Skin of body (tissue), 2 donors: Measurements from ENCODE around the gene OPCML. TPM values are rescaled to one million over a fixed set of nuclear protein-coding genes. Genes with fewer than 3 reads are reported as not detected.
A peak's percentile ranks its signal among the peaks of the same experiment; 100 is the strongest.

Source experiments
- DNase-seq: peaks from one replicate; lab custom pipeline; 2025; lab: John Stamatoyannopoulos, UW
- total RNA-seq: library from RNA; depleted of rRNA; stranded (reverse); fragments of >200 nt; gene quantifications from one replicate; pipeline ENCODE4 v1.2.3, GENCODE V29; 2014

Gene OPCML
- total RNA-seq, 1 donor from 2014 or later: 0.49 TPM

DNA sequence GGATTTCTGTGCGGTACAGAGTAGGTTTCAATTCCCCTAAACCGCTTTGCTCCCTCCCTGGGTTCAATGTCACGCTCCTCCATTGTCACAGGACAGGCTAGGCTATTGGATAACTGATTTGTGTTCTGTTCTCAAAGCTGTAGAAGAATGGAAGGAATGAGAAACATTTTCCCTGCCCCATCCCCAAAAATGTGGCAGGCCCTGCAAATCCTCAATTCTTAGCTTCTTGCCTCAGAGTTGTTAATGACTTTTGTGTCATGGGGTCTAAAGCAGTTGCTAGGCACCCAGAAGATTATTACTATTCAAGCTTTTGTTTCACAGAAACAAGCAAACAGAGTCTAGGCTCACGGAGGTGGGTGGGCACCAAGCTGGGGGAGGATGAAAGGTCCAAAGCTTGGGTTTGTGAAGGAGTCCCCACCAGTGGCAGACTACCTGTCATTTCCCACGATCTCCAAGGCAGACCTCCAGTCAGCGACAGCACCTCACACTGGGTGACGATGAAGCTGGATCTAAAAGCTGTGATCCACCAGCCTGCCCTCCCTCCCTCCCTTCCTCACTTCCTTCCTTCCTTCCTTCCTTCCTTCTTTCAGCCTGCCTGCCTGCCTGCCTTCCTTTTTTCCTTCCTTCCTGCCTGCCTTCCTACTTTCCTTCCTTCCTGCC lies 1080.2 kb downstream of the OPCML start:
- no peak for DNase-seq

DNA sequence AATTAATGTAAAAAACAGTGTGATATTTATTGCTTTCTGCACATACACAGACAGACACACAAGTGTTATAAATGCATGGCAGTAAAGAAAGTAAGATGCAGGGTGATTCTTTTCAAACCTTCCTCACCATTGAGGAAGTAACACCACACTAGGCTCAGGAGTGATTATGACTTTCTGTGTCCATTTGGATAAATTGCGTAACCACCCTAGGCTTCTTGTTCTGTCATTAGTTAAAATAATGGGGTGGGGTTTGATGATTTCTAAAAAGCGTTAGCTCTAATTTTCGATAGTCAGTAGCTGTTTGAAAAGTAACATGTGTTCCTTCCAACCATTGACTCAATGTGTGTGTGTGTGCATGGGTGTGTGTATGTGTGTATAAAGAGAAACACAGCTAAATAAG lies 1081.7 kb downstream of the OPCML start:
- no peak for DNase-seq

DNA sequence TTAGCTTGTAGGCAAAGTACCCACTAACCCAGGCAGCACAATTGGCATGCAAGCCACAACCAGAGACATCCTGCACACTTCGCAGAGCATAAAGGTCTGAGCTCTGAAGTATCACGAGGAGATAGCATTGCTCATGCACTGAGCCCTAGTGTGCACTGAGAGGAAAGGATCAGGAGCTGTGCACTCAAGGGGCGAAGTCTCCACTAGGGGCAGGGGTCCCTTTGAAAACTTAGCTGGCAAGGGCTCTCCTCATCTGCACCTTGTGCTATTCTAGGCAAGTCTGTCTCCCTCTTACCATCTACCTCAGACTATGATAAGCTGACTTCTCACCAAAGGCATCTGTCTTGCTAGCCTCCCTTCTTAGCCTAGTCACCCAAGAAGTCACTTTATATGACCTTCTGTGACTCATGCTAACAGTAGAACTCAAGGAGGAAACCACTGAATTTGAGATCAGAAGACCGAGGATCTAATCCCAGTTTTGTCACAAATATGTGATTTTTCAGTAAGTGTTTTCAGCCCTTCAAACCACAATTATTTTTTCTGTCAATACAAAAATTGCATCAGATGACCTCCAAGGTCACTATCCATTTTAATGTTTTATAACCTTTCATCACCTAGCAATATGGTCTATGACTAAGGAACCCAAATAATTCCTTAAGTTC lies 1083.8 kb downstream of the OPCML start:
- DNase-seq: no peak

DNA sequence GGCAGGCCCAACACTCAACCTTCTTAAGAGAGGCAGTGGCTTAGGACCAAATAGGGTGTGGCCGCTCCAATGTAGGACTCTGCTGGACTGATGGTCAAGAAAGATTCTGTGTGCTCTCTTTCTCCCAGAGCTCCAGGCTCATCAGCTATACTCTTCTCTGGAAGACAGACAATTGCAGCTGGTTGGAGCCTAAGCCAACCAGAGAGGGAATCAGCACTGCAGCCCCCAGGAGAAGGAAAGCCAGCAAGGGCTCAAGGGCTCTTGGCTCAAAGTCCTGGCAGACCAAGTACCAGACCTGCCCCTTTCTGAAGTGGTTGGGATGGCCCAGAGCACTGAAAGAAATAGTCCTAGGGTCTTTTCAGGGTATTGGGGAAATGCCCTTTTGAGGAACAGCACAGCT lies 1084.5 kb downstream of the OPCML start:
- no peak for DNase-seq

DNA sequence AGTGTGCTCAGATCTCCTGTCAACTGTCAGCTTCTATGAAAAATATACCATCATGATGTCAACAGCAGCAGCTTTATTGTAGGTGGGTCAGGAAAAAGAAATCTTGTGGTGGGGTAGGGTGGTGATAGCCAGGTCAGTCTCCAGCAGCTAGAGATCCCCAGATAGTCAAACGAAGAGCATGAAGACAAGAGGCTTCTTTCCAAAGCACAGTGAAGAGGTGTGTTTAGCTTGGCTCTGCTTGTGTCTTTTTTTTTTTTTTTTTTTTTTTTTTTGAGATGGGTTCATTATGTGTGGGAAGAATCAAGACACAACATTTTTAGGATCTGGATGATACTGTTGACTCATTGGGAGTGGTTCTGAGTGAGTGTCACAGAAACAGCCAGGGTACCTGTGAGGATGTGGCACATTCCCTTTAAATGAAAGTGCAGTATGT lies 1086.4 kb downstream of the OPCML start:
- no peak for DNase-seq

DNA sequence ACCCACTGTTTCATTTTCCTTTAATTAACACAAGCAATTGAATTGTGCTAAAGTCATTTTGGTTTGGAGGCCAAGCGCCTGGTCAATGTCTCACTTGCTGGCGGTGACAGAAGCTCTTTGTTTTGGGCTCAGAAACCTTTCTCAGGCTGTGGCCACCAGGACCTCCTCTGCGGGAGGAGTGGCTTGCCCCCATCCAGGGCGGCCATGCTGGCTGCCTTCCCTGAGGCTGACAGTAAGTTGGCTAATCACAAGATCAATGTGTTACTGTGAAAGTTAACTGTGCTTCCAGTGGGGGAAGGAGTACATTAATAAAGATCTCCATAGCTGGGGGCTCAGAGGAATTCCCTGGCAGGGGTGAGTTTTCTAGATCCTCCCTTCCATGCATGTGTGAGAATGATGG lies 1087.4 kb downstream of the OPCML start:
- no peak for DNase-seq

DNA sequence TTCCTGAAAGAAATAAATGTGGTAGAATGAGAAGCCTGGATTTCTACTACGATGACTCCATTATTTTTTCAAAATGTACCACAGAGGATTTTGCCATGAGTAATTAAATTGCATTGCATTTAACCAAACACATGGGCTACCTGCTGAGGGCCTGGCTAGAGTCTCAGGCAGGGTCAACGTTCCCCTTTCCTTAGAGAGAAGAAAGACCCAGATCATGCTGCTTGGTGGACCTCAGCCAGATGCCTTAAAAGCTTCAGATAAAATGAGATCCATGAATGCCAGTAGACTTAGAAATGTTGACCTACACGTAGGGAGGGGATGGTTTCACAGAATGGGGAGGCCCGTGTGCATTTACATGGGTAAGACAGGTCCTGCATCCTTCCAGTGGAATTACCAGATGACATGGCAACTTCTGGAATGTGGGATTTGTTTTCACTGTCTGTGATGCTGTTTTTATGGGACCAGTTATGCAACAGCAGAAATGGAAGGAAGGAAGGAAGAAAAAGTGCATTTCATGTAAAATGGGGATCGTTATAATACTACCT lies 1092.5 kb downstream of the OPCML start:
- DNase-seq: no peak

DNA sequence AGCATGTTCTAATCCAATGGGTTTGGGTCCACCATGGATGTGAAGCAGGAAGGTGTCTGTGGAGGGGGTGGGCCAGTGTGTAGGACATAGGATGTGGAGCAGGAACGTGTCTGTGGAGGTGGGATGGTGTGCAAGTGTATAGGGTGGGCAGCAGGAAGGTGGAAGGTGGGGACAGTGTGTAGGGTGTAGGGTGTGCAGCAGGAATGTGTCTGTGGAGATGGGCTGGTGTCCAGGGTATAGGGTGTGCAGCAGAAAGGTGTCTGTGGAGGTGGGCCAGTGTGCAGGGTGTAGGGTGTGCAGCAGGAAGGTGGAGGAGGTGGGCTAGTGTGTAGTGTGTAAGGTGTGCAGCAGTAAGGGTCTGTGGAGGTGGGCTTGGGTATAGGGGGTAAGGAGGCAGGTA lies 1093.9 kb downstream of the OPCML start:
- no peak for DNase-seq

DNA sequence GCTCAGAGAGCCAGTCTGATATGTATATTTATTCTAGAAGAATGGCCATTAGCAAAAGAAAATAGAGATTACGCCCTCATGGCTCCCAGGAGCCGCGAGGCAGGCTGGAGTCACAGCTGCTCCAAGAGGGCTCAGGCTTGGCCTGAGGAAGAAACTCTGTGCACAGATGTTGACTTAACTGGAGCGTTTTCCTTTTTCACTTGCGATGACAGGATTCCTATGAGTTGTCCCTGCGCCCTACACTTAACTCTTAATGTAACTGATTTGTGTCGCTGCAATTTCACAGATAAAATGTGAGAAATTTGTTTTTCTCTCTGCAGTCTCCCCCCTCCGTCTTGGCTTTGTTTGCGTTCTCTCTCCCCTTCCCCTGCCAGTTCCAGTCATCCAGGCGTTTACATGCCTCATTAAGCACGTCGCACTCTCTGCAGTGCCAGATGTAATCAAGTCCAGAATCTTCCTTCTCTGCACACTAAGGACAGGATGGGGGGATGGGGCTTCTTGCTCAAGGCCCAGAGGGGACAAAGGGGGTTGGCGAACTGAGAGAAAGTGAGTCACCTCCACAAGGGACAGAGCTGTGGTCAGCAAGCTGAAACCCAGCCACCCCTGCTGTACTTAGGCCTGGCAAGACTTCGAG lies 1101.8 kb downstream of the OPCML start:
- DNase-seq: peak; percentile 73

DNA sequence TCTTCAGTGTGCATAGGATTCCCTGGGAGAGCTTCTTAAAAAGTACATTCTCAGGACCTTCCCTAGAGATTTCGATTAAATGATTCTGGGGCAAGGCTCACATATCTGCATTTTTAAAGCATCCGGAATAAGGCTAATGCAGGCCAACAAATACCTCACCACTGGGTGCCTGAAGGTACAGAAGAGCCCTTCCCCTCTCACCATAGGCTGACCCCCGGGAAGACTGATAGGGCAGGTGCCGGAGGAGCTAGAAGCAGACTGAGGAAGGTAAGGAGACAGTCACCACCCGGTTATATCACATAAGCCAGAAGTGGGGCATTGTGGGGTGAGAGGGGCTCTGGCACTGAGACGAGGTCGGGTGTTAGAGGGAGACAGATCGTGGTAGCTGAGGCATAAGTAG lies 1102.6 kb downstream of the OPCML start:
- no peak for DNase-seq

DNA sequence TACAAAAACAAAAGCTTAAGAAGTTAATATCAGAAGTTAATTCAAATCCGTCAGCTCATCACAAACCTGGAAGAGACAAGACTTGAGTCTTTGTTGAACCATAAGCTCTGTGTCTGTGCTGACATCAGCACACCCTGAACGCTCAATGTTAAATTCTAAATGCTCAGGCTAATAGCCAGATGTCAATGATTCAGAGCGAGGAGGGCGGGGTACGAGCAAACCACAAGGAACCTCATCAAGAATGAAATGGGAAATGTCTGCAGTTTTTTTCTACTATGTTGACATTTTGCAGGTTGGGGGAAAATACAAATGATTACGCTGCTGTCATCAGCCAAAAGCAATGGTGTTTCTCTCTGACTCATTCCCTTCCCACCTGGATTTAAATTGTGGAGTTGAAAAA lies 1104.7 kb downstream of the OPCML start:
- peak; percentile 17 for DNase-seq

DNA sequence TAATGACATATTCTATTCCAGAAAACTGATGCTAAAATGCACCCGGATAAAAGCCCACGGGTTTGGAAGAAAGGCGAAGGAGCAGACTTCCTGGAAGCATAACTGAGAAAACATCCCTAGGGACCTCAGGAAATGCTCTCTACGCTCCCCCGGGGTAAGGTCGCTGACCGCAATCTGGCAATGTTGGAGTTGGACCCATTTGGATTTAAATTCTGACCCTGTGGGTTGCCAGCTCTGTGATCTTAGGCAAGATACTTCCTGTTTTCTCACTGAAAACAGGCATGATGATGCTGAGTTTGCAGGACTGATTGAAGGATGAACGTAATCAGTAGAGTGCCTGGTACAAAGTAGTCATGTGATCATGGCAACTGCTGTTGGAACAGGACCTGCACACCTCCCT lies 1107.9 kb downstream of the OPCML start:
- no peak for DNase-seq

DNA sequence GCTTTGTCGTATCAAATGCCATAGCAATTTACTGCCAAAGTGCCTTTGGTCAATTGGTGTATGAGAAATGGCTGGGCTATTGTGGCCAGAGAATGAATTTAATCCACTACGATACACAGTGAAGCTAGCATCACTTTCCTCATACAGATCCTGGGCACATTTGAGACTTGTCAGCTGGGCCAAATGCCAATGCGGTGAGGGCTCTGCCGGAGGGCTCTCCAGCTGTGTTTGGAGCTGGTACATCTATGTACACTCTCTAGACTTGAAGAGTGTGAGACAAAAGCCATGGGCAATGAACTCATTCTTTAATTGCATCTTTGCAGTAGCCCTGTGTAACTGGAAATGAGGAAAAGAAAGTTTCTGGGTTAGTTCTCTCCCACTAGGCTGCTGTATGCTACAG lies 1109.0 kb downstream of the OPCML start:
- DNase-seq: no peak

DNA sequence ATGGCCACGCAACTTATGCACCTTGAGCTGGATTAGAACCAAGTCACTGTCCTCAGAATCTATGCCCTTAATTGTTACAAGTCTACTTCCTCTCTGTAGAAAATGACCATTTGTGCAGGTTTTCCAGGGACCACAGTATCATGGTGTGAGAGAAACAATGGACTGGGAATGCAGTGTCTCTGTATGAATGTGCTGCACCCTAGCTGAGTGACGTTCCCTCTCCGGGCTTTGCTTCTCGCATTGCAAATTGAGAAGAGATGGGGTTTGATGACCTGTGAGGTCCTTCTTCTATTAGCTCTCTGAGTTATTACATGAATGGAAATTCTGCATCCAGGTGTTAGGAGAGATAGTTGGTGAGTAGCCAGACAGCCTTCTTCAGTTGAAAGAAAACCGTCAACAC lies 1109.6 kb downstream of the OPCML start:
- DNase-seq: no peak

DNA sequence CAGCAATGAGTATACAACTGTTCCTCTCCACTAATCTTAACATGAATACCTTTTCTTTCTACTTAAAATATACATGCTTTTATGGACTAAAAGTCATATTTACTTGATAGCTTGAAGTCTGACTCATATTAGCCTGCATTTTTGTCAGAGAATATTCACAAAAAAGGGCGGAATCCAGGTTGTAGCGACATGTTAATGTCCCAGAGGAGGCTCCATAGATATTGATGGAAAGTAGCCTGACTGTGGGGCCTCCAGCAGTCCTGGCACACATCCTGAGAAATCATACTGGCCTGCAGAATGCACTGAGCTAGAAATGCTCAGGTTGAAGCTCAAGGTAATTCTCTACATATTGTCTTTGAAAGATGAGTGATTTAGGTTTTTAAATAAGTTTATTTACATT lies 1110.7 kb downstream of the OPCML start:
- DNase-seq: no peak

DNA sequence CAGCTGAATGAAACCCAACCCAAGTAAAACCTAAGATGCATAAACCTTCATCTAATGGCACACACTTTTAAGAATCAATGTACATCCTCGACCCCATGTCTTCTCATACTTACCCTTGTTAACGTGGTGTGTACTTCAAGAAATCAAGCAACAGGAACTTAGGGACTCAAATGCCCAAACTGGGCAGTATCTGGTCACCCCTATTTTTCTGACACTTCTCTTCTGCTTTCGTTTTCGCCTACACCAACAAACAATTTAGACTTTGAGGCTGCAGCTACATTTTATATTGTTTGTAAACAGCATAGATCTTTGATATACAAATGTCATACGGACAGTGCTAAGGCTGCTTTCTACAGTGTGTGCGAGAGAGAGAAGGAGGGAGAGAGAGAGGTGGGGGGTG lies 1117.8 kb downstream of the OPCML start:
- DNase-seq: no peak

DNA sequence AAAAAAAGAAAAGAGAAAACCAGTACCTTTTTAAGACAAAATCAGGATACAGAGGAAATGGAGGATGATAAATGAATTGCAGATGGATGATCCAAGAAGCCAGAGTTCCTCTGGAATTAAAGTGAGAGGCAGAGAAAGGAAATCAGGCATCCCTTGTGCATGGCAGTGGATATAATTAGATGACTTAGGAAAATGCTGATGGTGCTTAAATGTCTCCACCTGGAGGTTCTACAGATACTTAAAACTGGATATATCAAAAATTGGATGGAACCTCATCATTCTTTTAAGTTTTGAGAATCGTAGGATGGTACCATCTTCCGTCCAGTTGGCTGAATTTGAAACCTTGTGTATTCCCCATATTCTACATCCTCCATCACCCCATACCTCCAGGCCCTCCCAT lies 1121.9 kb downstream of the OPCML start:
- DNase-seq: no peak

DNA sequence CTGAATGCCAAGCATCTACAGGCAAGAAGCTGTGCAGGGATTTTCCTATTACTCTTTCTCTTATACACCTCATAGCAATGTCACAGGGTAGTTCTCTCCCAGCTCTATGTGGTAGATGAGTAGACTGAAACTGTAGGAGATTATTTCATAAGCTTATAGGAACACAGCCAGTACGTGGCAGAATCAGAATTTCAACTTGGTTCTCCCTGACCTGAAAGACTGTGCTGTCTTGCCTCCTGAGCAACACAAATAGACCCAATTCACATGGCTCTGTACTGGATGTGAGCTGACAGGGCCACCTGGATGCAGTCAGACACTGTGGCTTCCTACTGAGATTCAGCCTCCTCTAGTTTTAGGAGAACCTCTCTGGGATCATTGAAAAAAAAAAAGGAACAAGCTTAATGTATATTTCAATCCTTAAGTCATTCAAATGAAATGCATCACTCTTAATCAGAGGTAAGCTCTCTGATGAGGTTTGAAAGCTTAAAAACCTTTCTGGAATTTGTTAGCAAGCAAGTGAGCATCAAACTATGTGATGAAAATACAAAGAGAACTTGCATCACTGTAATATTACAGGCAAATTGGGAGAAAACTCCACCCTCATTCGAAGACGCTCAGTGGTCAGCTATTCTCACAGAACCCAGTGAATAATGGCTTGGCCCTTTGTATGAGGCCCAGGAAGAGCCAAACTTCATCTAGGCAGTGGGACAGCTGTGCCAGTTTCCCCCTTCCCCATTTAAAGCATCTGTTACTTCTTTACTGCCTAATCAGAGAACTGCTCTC lies 1122.5 kb downstream of the OPCML start:
- no peak for DNase-seq

DNA sequence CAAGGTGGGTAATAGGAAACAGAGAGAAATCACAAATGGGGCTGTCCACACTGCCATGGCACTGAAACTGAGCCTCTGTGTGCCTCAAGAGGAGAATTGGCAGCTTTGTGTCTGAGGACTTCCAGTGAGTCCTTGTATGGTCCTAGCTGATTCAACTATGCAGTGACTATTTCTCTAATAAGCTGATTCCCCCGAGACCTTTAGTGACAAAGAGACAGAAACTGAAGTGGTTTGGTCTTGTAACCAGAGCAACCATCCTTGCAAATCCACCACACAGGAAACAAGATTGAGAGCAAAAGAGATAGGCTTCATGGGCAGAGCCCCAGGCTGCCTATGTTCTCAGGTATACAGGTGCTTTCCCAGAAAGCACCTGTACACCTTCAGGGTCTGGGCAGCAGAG lies 1123.4 kb downstream of the OPCML start:
- no peak for DNase-seq

DNA sequence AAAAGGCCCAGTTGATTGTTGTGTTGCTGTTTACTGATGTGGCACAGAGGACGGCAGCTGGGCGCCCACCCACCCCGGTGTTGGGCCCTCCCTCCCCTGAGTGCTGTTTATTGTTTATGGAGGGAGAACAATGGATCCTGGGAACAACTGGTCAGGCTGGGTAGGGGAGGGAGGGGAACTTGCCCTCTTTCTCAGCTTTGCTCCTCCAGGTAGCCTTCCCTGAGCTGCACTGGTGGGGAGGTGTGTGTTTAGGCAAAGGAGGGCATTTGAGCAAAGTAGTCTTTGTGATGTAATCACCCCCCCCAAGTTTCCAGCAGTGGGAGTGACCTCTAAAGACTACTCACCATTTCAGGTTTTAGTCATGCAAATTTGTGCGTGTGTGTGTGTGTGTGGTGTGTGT lies 1126.6 kb downstream of the OPCML start:
- DNase-seq: no peak

DNA sequence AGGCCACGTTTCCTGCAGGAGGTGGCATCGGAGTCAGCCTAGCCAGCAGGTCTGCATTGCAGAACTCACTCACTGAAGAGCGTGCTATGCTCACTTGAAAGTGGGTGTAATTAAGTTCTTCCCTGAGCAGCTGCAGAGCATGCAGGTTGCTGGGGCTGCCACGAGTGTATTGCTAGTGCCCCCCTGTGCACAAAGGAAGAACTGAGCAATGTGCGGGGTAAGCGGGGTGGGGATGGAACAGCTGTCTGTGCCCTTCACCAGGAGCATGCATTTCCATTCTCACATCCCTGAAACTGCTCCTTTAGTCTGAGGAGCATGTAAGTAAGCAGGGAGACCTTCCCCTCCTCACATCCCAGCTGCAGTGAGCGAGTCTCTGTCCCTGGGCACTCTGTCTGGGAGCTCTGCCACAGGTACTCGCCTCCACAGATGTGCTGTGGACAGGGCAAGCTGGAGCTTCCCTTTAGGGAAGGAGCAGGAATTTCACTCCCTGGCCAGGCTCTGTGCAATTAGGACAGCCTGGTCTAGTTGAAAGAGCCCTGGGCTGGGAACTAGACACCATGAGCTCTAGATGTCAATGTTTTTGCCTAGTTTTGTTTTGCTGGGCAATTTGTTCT lies 1130.1 kb downstream of the OPCML start:
- DNase-seq: peak; percentile 39
